Erythroblast (primary cell): ENCODE data around the gene TIGD2.
"Not testable (repeated sequence)": the region's sequence is repeated elsewhere in the genome, so short reads cannot be mapped to it uniquely, and the experiment has no call there.

Experiments used
- DNase-seq, 2 experiments: peaks; one replicate each; lab custom pipeline; 2025; lab: John Stamatoyannopoulos, UW
- GATA1 ChIP-seq: IDR thresholded peaks from 2 replicates; pipeline ENCODE4 v1.6.1; 2011; ENCODE audit warnings: low read depth, mild to moderate bottlenecking, control low read depth, low read length, moderate library complexity
- POLR2A ChIP-seq: IDR thresholded peaks from 2 replicates; pipeline ENCODE4 v1.6.1; 2011; ENCODE audit warnings: mild to moderate bottlenecking, low read length

TIGD2 gene

GRCh38 chr4:89134775-89135319 is 23.5 kb downstream of the TIGD2 start:
- no peak for DNase-seq
- no peak for TF ChIP-seq POLR2A
- TF ChIP-seq GATA1, result no peak

GRCh38 chr4:89136525-89136924 is 25.2 kb downstream of the TIGD2 start:
- no peak for TF ChIP-seq POLR2A
- TF ChIP-seq GATA1, result no peak
- no peak for DNase-seq

GRCh38 chr4:89137231-89137630 is 25.9 kb downstream of the TIGD2 start:
- DNase-seq, result no peak
- TF ChIP-seq GATA1 (no peak), POLR2A (no peak)

GRCh38 chr4:89137695-89138094 is 26.4 kb downstream of the TIGD2 start:
- TF ChIP-seq GATA1, result no peak
- TF ChIP-seq POLR2A, result no peak
- no peak for DNase-seq

GRCh38 chr4:89140168-89140759 is 28.9 kb downstream of the TIGD2 start:
- no peak for TF ChIP-seq POLR2A
- DNase-seq, result no peak

- DNase-seq, result no peak
- no peak for TF ChIP-seq POLR2A
- no peak for TF ChIP-seq GATA1
Observed at GRCh38 chr4:89142691-89143669, 31.6 kb downstream of the TIGD2 start.

GRCh38 chr4:89144652-89145051 is 33.3 kb downstream of the TIGD2 start:
- DNase-seq, result not testable (repeated sequence)

GRCh38 chr4:89146196-89146595 is 34.9 kb downstream of the TIGD2 start:
- TF ChIP-seq GATA1, result no peak
- TF ChIP-seq POLR2A, result no peak
- no peak for DNase-seq

- TF ChIP-seq POLR2A (no peak), GATA1 (no peak)
Observed at GRCh38 chr4:89152972-89153371, 41.6 kb downstream of the TIGD2 start.

GRCh38 chr4:89156174-89156914 is 45.0 kb downstream of the TIGD2 start:
- no peak for TF ChIP-seq POLR2A
- no peak for TF ChIP-seq GATA1
- DNase-seq, result no peak

More at GRCh38 chr4:89152972-89153371, 41.6 kb downstream of the TIGD2 start:
- no peak for DNase-seq

GRCh38 chr4:89157488-89158024 is 46.2 kb downstream of the TIGD2 start:
- no peak for TF ChIP-seq GATA1
- no peak for TF ChIP-seq POLR2A

GRCh38 chr4:89158884-89159503 is 47.7 kb downstream of the TIGD2 start:
- TF ChIP-seq GATA1 (no peak), POLR2A (no peak)
- DNase-seq, result peak; percentile 25 to 54

More at GRCh38 chr4:89157488-89158024, 46.2 kb downstream of the TIGD2 start:
- no peak for DNase-seq

- DNase-seq, result no peak
- TF ChIP-seq GATA1 (no peak), POLR2A (no peak)
Observed at GRCh38 chr4:89160806-89161205, 49.5 kb downstream of the TIGD2 start.
